ENCODE results near the gene ADCY4. TPM values are rescaled to one million over a fixed set of nuclear protein-coding genes. Genes with fewer than 3 reads are reported as not detected.
"Not testable (repeated sequence)": the region's sequence is repeated elsewhere in the genome, so short reads cannot be mapped to it uniquely, and the experiment has no call there.

The ADCY4 gene
- polyA plus RNA-seq, 3 donors: 0.69 to 11.9 (median 0.70) TPM

DNA sequence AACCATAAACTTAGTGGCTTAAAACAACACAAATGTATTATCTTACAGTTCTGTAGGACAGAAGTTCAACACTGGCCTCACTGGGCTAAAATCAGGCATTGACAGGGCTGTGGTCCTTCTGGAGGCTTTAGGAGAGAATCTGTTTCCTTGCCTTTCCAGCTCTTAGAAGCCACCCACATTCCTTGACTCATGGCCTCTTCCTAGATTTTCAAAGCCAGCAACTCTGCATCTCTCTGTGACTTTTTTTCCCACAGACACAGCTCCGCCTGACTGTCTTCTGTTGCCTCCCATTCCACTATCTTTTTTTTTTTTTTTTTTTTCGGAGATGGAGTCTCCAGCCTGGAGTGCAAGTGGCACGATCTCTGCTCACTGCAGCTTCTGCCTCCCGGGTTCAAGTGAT lies 21.3 kb upstream of the ADCY4 start:
- H3K4me3 Mint-ChIP-seq: no peak overlapping the region
- peaks cover 18% of the 10 kb centered on the region for H3K4me1 Mint-ChIP-seq
- no peaks in the 10 kb centered on the region for H3K9me3 Mint-ChIP-seq
- H3K9ac ChIP-seq (ENCODE audit: insufficient read depth, low read length, poor library complexity, severe bottlenecking): no peak overlapping the region
- H3K9me3 ChIP-seq (replicated peaks in 1 of 2; ENCODE audit: control insufficient read depth in 1 of 2, insufficient read depth in 1 of 2, low read length in 2 of 2): no peaks in the 10 kb centered on the region
- H3K79me2 ChIP-seq (ENCODE audit: insufficient read depth, low read length): no peaks in the 10 kb centered on the region
- H3K36me3 Mint-ChIP-seq: no peaks in the 10 kb centered on the region
- peaks cover 1 to 9% (median 3%) of the 10 kb centered on the region in 3 donors for H3K27me3 Mint-ChIP-seq (ENCODE audit: low read depth in 3 of 3)
- H3K27ac Mint-ChIP-seq: no peak overlapping the region
- no peak overlapping the region for H3K27ac ChIP-seq (ENCODE audit: low read depth in 1 of 2, low read length in 2 of 2)
- H3K27me3 ChIP-seq (ENCODE audit: control insufficient read depth in 2 of 2, insufficient read depth in 2 of 2, low read length in 2 of 2): no peaks in the 10 kb centered on the region
- TF ChIP-seq, protein P1, sequence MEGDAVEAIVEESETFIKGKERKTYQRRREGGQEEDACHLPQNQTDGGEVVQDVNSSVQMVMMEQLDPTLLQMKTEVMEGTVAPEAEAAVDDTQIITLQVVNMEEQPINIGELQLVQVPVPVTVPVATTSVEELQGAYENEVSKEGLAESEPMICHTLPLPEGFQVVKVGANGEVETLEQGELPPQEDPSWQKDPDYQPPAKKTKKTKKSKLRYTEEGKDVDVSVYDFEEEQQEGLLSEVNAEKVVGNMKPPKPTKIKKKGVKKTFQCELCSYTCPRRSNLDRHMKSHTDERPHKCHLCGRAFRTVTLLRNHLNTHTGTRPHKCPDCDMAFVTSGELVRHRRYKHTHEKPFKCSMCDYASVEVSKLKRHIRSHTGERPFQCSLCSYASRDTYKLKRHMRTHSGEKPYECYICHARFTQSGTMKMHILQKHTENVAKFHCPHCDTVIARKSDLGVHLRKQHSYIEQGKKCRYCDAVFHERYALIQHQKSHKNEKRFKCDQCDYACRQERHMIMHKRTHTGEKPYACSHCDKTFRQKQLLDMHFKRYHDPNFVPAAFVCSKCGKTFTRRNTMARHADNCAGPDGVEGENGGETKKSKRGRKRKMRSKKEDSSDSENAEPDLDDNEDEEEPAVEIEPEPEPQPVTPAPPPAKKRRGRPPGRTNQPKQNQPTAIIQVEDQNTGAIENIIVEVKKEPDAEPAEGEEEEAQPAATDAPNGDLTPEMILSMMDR (IDR thresholded peaks at IDR 0.05): no peak
- no peaks in the 10 kb centered on the region for H3K36me3 ChIP-seq (replicated peaks in 1 of 2; ENCODE audit: control insufficient read depth in 1 of 2, insufficient read depth in 2 of 2, low read length in 2 of 2)
- 94% methylated on average over 3 of the region's 4 CpGs for WGBS (ENCODE audit: insufficient coverage)
- H4K20me1 ChIP-seq (ENCODE audit: insufficient read depth, low read length): no peaks in the 10 kb centered on the region
- DNase-seq: no peak
- intact Hi-C loops (cut with micrococcal nuclease): no loop called here
- no peak overlapping the region for H3K4me2 ChIP-seq (replicated peaks; ENCODE audit: extremely low read depth, low read length, poor library complexity, severe bottlenecking)
- peaks cover 11 to 13% of the 10 kb centered on the region in 2 donors for H3K4me1 ChIP-seq (ENCODE audit: control insufficient read depth in 1 of 2, insufficient read depth in 2 of 2, low read length in 2 of 2)
- H3K4me3 ChIP-seq (replicated peaks in 1 of 3; ENCODE audit: low read depth in 2 of 3, low read length in 3 of 3): no peak overlapping the region
- no peak overlapping the region for H2AFZ ChIP-seq (ENCODE audit: insufficient read depth, low read depth, low read length, poor library complexity, severe bottlenecking)

DNA sequence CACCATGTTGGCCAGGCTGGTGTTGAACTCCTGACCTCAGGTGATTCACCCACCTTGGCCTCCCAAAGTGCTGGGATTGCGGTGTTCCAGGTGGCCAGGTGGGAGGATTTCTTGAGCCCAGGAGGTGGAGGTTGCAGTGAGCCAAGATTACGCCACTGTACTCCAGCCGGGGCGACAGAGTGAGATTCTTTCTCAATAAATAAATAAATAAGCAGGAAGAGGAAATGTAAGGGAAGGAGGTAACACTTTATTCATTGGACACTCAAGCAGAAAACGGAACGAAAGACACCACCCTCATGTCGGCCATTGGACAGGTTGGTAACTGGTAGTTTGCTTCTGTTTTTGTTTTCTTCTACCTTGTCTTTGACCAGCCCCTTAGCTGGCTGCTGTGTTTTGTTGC lies 20.1 kb upstream of the ADCY4 start:
- DNase-seq: no peak
- intact Hi-C loops (cut with micrococcal nuclease): no loop called here
- no peaks in the 10 kb centered on the region for H3K36me3 Mint-ChIP-seq
- H2AFZ ChIP-seq (ENCODE audit: insufficient read depth, low read depth, low read length, poor library complexity, severe bottlenecking): no peak overlapping the region
- H3K9me3 Mint-ChIP-seq: peaks cover 0 to 1% (median 0%) of the 10 kb centered on the region in 7 donors
- peaks cover 2 to 14% (median 11%) of the 10 kb centered on the region in 3 donors for H3K27me3 Mint-ChIP-seq (ENCODE audit: low read depth in 3 of 3)
- no peaks in the 10 kb centered on the region for H3K9me3 ChIP-seq (replicated peaks in 1 of 2; ENCODE audit: control insufficient read depth in 1 of 2, insufficient read depth in 1 of 2, low read length in 2 of 2)
- no CpG with 5 or more reads among the region's 7 CpGs for WGBS (ENCODE audit: insufficient coverage)
- H3K4me2 ChIP-seq (replicated peaks; ENCODE audit: extremely low read depth, low read length, poor library complexity, severe bottlenecking): no peak overlapping the region
- H3K27ac ChIP-seq (ENCODE audit: low read depth in 1 of 2, low read length in 2 of 2): no peak overlapping the region
- H3K9ac ChIP-seq (ENCODE audit: insufficient read depth, low read length, poor library complexity, severe bottlenecking): no peak overlapping the region
- H3K79me2 ChIP-seq (ENCODE audit: insufficient read depth, low read length): no peaks in the 10 kb centered on the region
- H4K20me1 ChIP-seq (ENCODE audit: insufficient read depth, low read length): no peaks in the 10 kb centered on the region
- H3K36me3 ChIP-seq (replicated peaks in 1 of 2; ENCODE audit: control insufficient read depth in 1 of 2, insufficient read depth in 2 of 2, low read length in 2 of 2): no peaks in the 10 kb centered on the region
- no peak overlapping the region for H3K4me3 Mint-ChIP-seq
- TF ChIP-seq, protein P1 (IDR thresholded peaks at IDR 0.05): no peak
- no peak overlapping the region for H3K4me3 ChIP-seq (replicated peaks in 1 of 3; ENCODE audit: low read depth in 2 of 3, low read length in 3 of 3)
- peaks cover 16% of the 10 kb centered on the region for H3K4me1 Mint-ChIP-seq
- H3K27ac Mint-ChIP-seq: peak overlapping the region in 1 of 7 donors; percentile 45
- H3K27me3 ChIP-seq (ENCODE audit: control insufficient read depth in 2 of 2, insufficient read depth in 2 of 2, low read length in 2 of 2): no peaks in the 10 kb centered on the region
- H3K4me1 ChIP-seq (ENCODE audit: control insufficient read depth in 1 of 2, insufficient read depth in 2 of 2, low read length in 2 of 2): peaks cover 11 to 13% of the 10 kb centered on the region in 2 donors

DNA sequence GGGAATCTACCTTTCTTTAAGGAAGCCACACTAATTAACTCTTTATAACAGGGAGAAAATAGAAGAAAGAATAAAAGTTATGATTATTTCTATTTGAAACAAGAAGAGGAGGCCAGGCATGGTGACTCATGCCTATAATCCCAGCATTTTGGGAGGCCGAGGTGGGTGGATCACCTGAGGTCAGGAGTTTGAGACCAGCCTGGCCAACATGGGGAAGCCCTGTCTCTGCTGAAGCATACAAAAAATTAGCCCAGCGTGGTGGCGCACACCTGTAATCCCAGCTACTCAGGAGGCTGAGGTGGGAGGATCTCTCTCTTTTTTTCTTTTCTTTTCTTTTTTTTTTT lies 19.6 kb upstream of the ADCY4 start:
- Mint-ChIP-seq H3K4me1 (peaks cover 16% of the 10 kb centered on the region), H3K27ac (peak overlapping the region in 1 of 7 donors; percentile 47), H3K4me3 (peak overlapping the region in 1 of 2 donors; percentile 32), H3K27me3 (ENCODE audit: low read depth in 3 of 3) (peaks cover 5 to 18% (median 17%) of the 10 kb centered on the region in 3 donors)
- H3K27ac ChIP-seq (ENCODE audit: low read depth in 1 of 2, low read length in 2 of 2); H3K36me3 Mint-ChIP-seq; H2AFZ ChIP-seq (ENCODE audit: insufficient read depth, low read depth, low read length, poor library complexity, severe bottlenecking); H3K9me3 ChIP-seq (replicated peaks in 1 of 2; ENCODE audit: control insufficient read depth in 1 of 2, insufficient read depth in 1 of 2, low read length in 2 of 2); H3K9ac ChIP-seq (ENCODE audit: insufficient read depth, low read length, poor library complexity, severe bottlenecking); intact Hi-C loops (cut with micrococcal nuclease); H3K27me3 ChIP-seq (ENCODE audit: control insufficient read depth in 2 of 2, insufficient read depth in 2 of 2, low read length in 2 of 2); H3K4me2 ChIP-seq (replicated peaks; ENCODE audit: extremely low read depth, low read length, poor library complexity, severe bottlenecking); H3K79me2 ChIP-seq (ENCODE audit: insufficient read depth, low read length); H3K4me3 ChIP-seq (replicated peaks in 1 of 3; ENCODE audit: low read depth in 2 of 3, low read length in 3 of 3); H4K20me1 ChIP-seq (ENCODE audit: insufficient read depth, low read length); H3K9me3 Mint-ChIP-seq; DNase-seq; H3K36me3 ChIP-seq (replicated peaks in 1 of 2; ENCODE audit: control insufficient read depth in 1 of 2, insufficient read depth in 2 of 2, low read length in 2 of 2): not testable (repeated sequence)
- no CpG with 5 or more reads among the region's 3 CpGs for WGBS (ENCODE audit: insufficient coverage)
- peaks cover 11 to 13% of the 10 kb centered on the region in 2 donors for H3K4me1 ChIP-seq (ENCODE audit: control insufficient read depth in 1 of 2, insufficient read depth in 2 of 2, low read length in 2 of 2)

Measured in CD14-positive monocyte (primary cell).